Measurements from ENCODE around the gene TTLL6.
"Not testable (repeated sequence)": the region's sequence is repeated elsewhere in the genome, so short reads cannot be mapped to it uniquely, and the experiment has no call there.

The TTLL6 gene

DNA sequence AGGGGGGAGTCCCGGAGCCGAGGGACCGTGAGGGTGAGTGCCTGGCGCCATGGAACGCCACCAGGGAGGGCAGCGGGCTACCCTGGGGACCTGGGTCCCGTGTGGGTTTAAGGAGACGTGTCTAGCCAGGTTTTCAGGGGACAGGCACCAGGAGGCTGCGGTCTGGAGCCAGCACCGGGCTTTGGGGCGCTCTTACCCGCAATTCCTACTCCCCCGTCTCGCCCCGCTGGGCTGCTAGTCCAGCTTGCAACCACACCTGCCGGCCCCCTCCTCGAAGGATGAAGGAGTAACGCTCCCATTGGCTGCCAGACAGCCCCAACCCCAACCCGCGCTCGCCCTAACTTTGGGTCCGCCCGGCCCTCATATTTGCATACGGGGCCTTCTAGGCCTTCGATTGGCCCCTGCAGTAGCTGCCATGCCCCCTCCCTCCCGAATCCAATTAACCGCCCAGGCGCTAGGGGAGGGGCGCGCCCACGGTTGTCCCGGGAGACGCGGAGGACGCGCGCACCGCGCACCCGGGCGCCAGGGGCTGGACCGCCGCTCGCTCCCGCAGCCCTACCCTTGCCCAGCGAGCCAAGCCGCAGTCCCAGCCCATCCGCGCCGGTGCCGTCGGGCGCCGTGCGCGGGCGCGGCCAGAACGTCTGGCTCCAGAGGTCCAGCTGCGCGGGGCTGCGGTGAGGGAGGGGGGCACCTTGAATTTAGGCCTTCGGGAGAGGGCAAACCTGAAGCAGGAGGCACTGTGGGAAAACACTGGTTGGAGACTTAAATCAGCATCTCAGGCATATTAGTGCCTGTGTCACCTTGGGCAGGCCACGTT, at the start of gene TTLL6:
TSS of gene TTLL6 (minus strand) at position 456 of the 817 bp plus-strand sequence. CDS start at position 299, 157 bp downstream.
- DNase-seq (ENCODE audit: low spot score), result peak; percentile 80

DNA sequence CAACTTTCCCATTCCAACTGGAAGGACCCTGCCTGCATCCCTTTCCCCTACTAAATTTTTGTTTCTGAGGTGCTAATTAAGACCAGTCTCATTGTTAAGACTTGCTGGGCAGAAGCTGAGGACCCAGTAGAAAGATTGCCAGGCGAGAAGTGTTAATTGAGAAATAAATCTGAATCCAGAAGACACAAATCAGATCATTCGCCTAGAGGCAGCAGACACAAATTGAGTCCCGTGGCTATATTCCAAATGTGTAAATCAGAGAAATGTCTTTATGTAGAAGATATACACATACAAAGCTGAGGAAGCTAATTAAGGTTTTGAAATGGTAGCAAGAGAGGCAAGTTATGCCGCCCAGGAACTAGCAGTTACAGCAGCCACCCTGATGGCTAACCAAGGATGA, 43.4 kb upstream of the TTLL6 start:
- DNase-seq (ENCODE audit: low spot score), result no peak

DNA sequence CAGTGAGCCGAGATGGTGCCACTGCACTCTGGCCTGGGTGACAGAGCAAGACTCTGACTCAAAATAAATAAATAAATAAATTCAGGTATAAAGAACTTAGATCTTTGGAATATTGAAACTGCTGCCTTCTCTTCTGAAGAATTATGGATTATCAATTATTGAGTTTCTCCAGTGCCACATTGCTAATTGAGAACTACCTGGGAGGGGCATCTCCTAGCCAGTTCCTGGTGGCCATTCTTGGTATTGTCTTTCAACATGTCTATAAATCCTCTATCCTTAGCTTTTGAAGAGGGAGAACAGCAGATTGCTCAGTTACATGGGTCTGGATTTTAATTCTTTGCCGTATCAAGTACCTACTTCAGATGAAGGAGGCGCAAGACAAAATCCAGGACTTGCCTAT, 43.0 kb upstream of the TTLL6 start:
- no peak for DNase-seq (ENCODE audit: low spot score)

DNA sequence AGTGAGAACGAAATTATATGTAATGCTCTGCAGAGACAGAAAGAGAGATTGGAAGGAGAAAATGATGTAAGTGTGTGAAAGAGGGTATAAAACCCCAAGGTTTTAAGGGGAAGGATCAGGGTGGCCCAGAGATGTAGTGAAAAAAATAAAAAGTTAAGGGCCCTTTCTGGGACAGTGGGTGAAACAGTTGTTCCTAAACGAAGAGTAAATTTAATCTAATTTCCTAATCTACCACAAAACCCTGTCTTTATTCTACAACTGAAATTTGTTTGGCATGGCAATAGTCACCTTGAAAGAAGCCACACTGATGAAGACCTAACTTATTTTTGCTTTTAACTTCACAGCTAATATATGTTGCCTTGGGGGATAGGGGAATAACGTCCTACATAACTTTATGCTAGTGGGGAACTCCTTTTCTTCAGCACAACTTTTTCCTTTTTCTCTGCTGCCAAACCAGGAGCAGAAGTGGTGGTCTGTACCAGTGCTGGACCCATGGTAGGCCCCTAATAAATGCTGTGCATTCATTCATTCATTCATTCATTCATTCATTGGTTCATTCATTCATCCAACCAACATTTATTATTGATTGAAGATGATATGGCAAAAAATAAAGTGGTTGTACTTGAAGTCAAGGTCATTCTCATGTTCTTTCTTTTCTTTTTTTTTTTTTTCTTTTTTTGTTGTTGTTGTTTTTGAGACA, 39.2 kb upstream of the TTLL6 start:
- DNase-seq (ENCODE audit: low spot score), result no peak

DNA sequence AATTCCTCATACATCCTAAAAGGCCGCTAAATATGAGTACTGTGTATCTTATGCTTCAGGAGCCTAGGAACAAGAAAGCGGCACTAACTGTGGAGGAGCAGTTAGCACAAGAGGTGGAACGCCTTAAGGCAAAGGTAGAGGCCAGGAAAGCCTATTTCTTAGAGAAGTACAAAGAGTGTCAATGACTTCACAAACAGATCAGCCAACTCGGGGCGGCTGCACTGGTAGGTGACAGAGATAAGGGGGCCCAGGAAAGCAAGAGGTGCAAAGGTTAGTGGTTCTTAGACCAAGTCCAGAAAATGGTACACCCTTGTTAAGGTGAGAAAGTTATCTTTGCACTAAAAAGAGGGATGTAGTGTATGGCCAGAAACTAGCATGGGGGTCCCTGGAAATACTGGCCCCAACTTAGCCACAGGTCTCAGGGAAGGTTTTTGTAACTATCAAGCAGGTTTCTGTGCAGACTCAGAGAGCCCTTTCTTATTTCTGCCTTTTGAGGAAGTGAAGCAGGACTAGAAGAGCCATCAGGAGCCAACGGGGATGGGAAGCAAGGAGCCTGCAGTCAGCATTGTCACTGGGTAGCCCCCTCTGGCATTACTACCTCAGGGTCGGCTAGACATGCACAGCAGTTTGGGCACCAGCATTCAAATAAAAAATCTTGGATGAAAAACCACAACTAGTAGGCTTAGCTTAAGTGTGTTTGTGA, 37.9 kb upstream of the TTLL6 start:
- no peak for DNase-seq (ENCODE audit: low spot score)

DNA sequence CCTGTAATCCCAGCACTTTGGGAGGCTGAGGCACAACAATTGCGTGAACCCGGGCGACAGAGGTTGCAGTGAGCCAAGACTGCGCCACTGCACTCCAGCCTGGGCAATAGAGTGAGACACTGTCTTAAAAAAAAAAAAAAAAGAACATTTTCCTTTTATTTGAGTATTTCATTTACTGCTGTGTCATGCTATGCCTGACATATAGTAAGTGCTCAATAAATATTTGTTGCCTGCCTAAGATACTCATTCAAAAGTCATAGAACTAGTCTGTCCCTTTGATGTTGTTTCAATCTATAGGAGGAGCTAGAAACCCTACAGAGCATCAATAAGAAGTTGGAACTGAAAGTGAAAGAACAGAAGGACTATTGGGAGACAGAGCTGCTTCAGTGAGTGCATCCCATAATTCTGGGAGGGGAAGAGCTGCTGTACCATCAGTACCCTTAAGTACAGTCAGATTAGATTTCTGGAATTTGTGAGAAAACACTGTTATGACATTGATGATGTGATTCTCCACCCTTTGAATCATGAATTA, 33.8 kb upstream of the TTLL6 start:
- DNase-seq (ENCODE audit: low spot score), result no peak

DNA sequence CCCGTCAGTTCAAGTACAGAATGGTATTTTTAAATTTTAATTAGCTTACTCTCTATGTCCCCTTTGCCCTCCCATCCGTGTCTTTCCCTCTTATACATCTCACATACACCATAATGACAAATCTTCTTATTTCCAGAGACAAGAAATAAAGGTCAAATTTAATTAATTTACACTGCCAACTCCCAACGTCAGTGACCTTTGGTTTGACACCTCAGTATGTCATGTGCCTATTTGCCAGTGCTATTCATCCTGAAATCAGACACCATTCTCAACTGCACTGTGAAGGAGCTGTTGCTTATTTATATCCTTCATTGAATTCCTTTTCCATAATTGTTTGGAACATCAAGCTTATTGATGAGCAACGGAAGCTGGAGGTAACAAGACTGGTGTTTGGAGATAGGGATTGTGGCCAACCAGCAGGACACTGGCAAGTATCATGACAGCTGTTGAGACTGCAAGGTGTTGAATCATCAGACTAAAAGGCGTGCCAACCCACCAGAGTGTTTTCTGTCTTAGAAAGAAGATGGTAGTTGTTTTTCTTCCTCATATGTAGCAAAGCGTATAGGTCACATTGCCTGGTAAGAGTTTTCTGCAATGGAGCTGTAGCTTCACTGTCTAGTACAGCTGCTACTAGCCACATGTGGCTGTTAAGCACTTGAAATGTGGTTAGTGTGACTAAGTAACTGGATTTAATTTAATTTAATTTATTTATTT, 26.3 kb upstream of the TTLL6 start:
- no peak for DNase-seq (ENCODE audit: low spot score)

DNA sequence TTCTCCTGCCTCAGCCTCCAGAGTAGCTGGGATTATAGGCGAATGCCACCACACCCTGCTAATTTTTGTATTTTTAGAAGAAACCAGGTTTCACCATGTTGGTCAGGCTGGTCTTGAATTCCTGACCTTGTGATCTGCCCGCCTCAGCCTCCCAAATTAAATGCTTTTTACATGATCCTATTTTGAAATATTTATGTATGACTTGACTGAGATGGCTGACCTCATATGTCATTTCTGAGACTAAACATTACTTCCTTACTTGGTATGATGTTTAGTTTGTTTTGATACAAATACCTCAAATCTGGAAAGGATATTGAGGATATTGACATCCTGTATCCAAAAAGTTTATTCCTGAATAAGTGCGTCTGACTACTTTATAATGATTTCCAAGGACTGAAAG, 25.7 kb upstream of the TTLL6 start:
- no peak for DNase-seq (ENCODE audit: low spot score)

DNA sequence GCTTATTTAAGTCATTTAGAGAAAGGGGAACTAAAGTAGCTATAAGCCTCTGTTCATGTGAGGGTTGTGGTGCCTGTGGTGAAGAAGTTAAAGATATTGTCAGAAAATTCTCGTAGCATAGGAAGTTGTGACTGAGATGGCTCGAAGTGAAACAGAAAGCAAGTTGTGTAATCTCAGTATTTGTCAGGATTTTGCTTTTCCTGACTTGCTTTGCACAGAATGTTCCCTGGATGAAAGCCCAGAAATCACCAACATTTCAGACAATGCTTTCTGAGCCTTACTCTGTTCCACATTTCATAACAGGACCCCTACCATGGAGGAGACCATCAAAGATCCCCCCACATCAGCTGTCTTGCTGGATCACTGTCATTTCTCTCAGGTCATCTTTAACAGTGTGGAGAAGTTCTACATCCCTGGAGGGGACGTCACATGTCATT, 24.4 kb upstream of the TTLL6 start:
- DNase-seq (ENCODE audit: low spot score), result peak; percentile 50

DNA sequence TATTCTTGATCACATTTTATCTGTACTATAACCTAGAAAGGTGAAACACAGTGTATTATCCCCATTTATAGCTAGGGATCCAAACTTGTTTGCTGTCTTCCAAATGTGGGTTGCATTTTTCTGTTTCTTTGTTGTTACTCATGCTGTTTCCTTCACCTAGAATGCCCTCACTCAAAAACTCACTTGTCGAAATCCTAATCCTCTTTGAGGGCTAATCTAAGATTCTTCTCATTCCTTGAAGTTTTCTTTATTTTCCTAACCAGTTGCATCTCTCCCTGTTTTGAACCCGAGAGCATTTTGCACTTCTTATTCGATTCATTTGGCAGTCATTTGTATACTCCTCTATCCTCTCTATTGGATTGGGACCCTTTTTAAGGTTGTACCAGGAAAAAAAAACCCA, 23.4 kb upstream of the TTLL6 start:
- no peak for DNase-seq (ENCODE audit: low spot score)

DNA sequence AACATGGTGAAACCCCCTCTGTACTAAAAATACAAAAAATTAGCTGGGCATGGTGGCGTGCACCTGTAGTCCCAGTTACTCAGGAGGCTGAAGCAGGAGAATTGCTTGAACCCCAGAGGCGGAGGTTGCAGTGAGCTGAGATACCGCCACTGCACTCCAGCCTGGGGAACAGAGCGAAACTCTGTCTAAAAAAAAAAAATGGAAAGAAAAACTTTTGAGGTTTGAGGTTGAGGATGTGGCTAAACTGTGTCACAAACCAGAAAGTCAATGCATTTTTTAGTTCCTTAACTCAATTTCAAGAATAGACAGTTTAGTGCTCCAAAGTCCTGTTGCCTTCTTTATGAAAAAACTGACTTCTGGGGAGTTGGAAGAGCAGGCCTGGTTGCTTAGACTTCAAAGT, 20.4 kb upstream of the TTLL6 start:
- not testable (repeated sequence) for DNase-seq (ENCODE audit: low spot score)

DNA sequence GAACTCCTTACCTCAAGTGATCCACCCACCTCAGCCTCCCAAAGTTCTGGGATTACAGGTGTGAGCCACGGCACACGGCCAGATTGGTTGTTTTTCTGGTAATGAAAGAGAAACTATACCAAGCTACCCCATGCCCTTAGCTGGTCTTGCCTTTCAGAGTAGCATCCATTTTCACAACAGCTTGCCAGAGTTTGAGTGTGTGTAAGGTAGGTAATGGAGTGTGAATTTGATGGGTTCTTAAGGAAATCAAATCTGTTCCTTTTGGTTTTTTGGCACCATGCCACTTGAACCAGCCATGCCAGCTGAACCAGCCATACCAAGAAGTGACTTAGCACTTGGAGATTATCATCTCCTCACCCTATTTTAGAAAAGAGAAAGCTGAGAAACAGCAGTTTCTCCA, 18.9 kb upstream of the TTLL6 start:
- no peak for DNase-seq (ENCODE audit: low spot score)

DNA sequence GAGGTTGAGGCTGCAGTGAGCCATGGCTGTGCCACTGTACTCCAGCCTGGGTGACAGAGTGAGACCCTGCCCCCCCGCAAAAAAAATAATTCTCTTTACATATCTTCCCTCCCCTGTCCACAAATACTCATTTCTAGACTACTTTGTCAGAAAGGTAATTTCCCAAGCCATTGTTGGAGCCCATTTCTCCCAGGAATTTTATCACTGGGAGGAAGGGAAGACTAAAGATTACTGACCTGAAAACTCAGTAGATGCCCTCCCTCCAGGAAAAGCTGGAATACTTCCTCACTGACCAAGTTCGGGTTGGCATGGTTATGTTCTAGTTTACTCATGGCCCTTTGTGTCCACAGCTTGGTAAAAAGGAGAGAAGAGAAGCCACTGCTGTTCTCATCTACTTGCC, 17.9 kb upstream of the TTLL6 start:
- DNase-seq (ENCODE audit: low spot score), result no peak

DNA sequence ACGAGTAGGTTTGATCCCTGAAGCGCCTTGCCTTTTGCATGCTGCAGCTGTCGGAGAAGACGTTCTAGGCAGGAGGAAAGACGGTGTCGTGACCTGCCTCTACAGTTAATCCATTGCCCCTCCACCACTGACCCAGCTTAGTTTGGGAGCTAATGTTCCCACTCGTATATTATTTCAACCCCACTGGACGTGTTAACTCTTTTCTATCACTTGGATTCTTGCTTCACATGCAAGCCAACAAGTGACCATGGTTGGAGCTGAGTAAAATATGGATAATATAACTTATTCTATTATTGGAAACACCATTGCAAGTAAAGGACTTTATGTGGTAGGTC, 14.5 kb upstream of the TTLL6 start:
- DNase-seq (ENCODE audit: low spot score), result no peak

DNA sequence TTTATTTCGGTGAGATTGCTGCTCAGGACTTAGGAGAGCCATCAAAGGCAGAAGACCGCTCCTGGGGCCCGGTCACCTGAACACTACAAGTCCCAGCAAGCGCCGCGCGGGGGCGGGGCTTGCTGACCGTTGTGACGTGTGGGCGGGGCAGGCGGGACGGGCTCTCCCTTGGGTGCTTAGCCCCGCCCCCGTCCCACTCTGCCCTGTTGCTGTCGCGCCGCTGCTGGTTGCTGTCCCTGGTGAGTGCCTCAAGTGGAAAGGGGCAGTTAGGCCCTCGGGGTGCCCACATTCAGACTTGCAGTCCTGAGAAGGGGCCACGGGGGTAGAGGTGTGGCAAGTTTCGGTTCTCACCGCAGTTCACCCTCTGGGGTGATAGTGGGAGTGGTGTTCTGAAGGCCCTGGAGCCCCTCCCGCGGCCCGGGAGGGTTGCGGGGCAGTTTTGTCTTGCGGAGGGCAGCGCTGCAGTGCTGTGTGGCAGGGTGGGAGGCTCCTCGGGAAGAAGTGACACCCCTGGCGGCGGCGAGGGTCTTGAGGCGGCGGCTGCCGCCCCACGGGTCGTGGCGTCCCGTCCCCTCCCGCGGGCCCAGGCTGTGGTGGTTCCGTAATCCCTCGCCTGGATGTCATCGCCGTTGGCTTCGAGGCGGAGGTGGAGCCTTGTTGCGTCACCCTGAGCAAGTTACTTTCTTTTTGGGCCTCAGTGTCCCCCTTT, 14.0 kb upstream of the TTLL6 start, which contains the start of gene CALCOCO2:
TSS of gene CALCOCO2 (plus strand) at position 196 of the 709 bp plus-strand sequence. CDS start 10,673 bp downstream, outside the sequence.
- peak; percentile 95 for DNase-seq (ENCODE audit: low spot score)

DNA sequence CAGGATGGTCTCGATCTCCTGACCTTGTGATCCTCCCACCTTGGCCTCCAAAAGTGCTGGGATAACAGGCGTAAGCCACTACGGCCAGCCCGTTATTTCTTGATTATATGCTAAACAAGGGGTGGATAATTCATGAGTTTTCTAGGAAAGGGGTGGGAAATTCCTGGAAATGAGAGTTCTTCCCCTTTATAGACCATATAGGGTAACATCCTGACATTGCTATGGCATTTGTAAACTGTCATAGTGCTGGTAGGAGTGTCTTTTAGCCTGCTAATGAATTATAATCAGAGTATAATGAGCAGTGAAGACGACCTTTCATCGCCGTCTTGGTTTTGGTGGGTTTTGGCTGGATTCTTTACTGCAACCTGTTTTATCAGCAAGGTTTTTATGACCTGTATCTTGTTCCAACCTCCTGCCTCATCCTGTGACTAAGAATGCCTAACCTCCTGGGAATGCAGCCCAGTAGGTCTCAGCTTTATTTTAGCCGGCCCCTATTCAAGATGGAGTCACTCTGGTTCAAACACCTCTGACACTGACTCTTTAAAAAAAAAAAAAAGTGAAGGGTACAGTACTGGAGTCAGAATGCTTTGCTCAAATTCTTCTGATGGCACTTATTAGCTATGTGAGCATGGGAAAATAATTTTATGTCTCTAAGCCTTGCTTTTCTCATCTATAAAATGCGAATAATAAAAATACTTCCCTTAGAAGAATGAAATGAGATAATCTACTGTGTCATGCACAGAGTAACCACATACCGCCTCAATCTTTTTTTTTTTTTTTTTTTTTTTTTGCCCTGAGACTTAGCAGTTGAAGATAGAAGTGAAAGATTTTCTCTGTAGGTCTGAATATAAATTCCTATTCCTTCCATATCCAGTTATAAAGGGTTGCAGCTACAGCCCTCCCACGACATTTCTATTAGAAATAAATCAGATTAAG, 8.7 kb upstream of the TTLL6 start:
- DNase-seq (ENCODE audit: low spot score), result no peak

DNA sequence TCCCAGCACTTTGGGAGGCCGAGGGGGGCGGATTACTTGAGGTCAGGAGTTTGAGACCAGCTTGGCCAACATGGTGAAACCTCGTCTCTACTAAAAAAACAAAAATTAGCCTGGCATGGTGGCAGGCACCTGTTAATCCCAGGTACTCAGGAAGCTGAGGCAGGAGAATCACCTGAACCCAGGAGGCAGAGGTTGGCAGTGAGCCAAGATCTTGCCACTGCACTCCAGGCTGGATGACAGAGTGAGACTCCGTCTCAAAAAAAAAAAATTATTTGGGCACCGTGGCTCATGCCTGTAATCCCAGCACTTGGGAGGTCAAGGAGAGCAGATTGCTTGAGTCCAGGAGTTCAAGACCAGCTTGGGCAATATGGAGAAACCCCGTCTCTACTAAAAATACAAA, 3.9 kb upstream of the TTLL6 start:
- DNase-seq (ENCODE audit: low spot score), result not testable (repeated sequence)

DNA sequence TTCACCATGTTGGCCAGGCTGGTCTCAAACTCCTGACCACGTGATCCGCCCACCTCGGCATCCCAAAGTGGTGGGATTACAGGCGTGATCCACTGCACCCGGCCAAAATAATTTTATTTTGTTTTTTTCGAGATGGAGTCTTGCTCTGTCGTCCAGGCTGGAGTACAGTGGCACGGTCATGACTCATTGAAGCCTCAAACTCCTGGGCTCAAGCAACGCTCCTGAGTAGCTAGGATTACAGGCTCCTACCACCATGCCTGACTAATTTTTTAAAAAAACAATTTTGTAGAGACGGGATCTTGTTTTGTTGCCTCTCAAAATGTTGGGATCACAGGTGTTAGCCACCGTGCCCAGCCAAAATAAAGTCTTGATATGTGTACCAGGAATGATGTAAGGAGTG, 2.4 kb upstream of the TTLL6 start:
- DNase-seq (ENCODE audit: low spot score), result no peak

DNA sequence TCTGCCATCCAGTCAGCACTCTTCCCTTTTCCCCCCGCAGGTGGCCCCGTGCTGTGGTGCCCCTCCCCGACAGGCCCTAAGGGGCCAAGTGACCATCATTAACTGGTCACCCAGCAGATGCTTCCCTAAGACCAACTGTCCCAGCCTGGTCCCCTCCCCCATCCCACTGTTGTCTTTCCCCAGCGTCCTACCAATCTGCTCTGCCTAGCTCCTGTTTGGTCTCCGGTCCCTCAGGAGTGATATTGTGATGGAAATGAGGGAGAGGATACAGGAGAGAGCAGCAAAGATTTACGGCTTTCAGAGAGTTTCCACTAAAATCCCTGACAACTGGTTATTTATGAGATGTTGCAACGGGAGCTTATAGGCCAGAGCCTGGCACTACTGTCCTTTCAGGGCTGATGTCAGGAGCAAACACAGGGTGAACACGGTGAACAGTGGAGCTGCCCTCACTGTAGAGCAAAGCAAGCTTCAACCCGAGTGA, 1.4 kb upstream of the TTLL6 start:
- DNase-seq (ENCODE audit: low spot score), result no peak

DNA sequence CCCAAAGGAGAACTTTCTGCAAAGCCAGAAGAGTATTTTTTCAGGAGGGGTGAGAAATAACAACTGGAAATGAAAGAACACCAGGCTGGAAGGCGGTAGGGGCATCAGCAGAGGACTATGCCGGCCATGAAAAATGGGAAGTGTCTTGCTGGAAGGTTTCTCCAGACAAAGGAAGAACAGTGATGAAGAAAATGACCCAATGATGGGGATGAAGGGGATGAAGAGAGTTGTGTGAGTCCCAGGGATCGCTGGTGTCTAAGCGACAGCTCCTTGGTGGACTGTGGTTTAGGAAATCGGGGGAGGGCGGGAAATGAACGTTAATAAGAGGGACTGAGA, 623 bp downstream of the TTLL6 start:
- DNase-seq (ENCODE audit: low spot score), result no peak

Data from AG08396 (cell line).